ENCODE results near the gene ARL14. TPM values are rescaled to one million over a fixed set of nuclear protein-coding genes. Genes with fewer than 3 reads are reported as not detected.

The ARL14 gene
- total RNA-seq, 1 donor from 2014 or later = not detected

GRCh38 chr3:160660902-160661301, 16.1 kb upstream of the ARL14 start:
- Mint-ChIP-seq H3K36me3 (no peaks in the 10 kb centered on the region), H3K4me1 (peaks cover 26% of the 10 kb centered on the region), H3K9me3 (peaks cover 21% of the 10 kb centered on the region), H3K27ac (peak overlapping the region; percentile 96), H3K27me3 (ENCODE audit: insufficient read depth, low read depth) (peaks cover 12% of the 10 kb centered on the region), H3K4me3 (peak overlapping the region; percentile 33)
- Histone ChIP-seq H3K9ac (no peak overlapping the region), H3K27me3 (no peaks in the 10 kb centered on the region), H3F3A (ENCODE audit: low read depth) (peaks cover 9% of the 10 kb centered on the region), H3K9me3 (ENCODE audit: low read depth) (no peaks in the 10 kb centered on the region), H4K20me1 (ENCODE audit: low read depth) (no peaks in the 10 kb centered on the region), H3K27ac (peak overlapping the region; percentile 33), H3K4me3 (no peak overlapping the region), H3K4me2 (peak overlapping the region; percentile 53), H2AFZ (replicated peaks) (no peak overlapping the region), H3K79me2 (ENCODE audit: low read depth) (no peaks in the 10 kb centered on the region), H3K36me3 (no peaks in the 10 kb centered on the region), H3K4me1 (peaks cover 29% of the 10 kb centered on the region)
- no peak for TF ChIP-seq EZH2 (IDR thresholded peaks at IDR 0.05)
- DNase-seq (ENCODE audit: low spot score) = peak; percentile 21

- Histone ChIP-seq H3K27ac (no peak overlapping the region), H3K4me2 (peak overlapping the region; percentile 53), H3K9me3 (ENCODE audit: low read depth) (no peaks in the 10 kb centered on the region), H3F3A (ENCODE audit: low read depth) (peaks cover 9% of the 10 kb centered on the region), H3K79me2 (ENCODE audit: low read depth) (no peaks in the 10 kb centered on the region), H3K4me1 (peaks cover 35% of the 10 kb centered on the region), H3K36me3 (no peaks in the 10 kb centered on the region), H4K20me1 (ENCODE audit: low read depth) (no peaks in the 10 kb centered on the region), H3K4me3 (no peak overlapping the region), H3K27me3 (no peaks in the 10 kb centered on the region), H2AFZ (replicated peaks) (no peak overlapping the region), H3K9ac (no peak overlapping the region)
- H3K36me3 Mint-ChIP-seq = no peaks in the 10 kb centered on the region
- DNase-seq (ENCODE audit: low spot score) = peak; percentile 73
- TF ChIP-seq EZH2phosphoT487 (IDR thresholded peaks at IDR 0.05) = no peak
- TF ChIP-seq CTCF (IDR thresholded peaks at IDR 0.05) = no peak
- no peak for TF ChIP-seq EZH2 (IDR thresholded peaks at IDR 0.05)
- peaks cover 12% of the 10 kb centered on the region for H3K27me3 Mint-ChIP-seq (ENCODE audit: insufficient read depth, low read depth)
- H3K4me1 Mint-ChIP-seq = peaks cover 32% of the 10 kb centered on the region
- peaks cover 21% of the 10 kb centered on the region for H3K9me3 Mint-ChIP-seq
- peak overlapping the region; percentile 86 for H3K27ac Mint-ChIP-seq
- peak overlapping the region; percentile 52 for H3K4me3 Mint-ChIP-seq
Observed at GRCh38 chr3:160661660-160662059, 15.3 kb upstream of the ARL14 start.

- no peak overlapping the region for H2AFZ ChIP-seq (replicated peaks)
- H3K27me3 Mint-ChIP-seq (ENCODE audit: insufficient read depth, low read depth) = peaks cover 8% of the 10 kb centered on the region
- no peak overlapping the region for H3K4me3 Mint-ChIP-seq
- no peaks in the 10 kb centered on the region for H3K36me3 ChIP-seq
- no peak overlapping the region for H3K27ac ChIP-seq
- no peaks in the 10 kb centered on the region for H4K20me1 ChIP-seq (ENCODE audit: low read depth)
- no peaks in the 10 kb centered on the region for H3K36me3 Mint-ChIP-seq
- peaks cover 40% of the 10 kb centered on the region for H3K4me1 ChIP-seq
- peaks cover 4% of the 10 kb centered on the region for H3K9me3 Mint-ChIP-seq
- TF ChIP-seq EZH2 (IDR thresholded peaks at IDR 0.05) (no peak), CTCF (IDR thresholded peaks at IDR 0.05) (no peak), EZH2phosphoT487 (IDR thresholded peaks at IDR 0.05) (no peak)
- no peaks in the 10 kb centered on the region for H3K27me3 ChIP-seq
- no peak overlapping the region for H3K4me3 ChIP-seq
- peaks cover 40% of the 10 kb centered on the region for H3K4me1 Mint-ChIP-seq
- H3K79me2 ChIP-seq (ENCODE audit: low read depth) = no peaks in the 10 kb centered on the region
- H3K9me3 ChIP-seq (ENCODE audit: low read depth) = no peaks in the 10 kb centered on the region
- no peak overlapping the region for H3K27ac Mint-ChIP-seq
- H3K9ac ChIP-seq = no peak overlapping the region
- H3K4me2 ChIP-seq = no peak overlapping the region
- DNase-seq (ENCODE audit: low spot score) = no peak
- peaks cover 22% of the 10 kb centered on the region for H3F3A ChIP-seq (ENCODE audit: low read depth)
Observed at GRCh38 chr3:160665231-160665630, 11.7 kb upstream of the ARL14 start.

GRCh38 chr3:160665784-160666526, 11.0 kb upstream of the ARL14 start:
- H3K4me1 Mint-ChIP-seq = peaks cover 38% of the 10 kb centered on the region
- Histone ChIP-seq H4K20me1 (ENCODE audit: low read depth) (no peaks in the 10 kb centered on the region), H3K4me2 (peak overlapping the region; percentile 4), H3K9ac (no peak overlapping the region), H3K79me2 (ENCODE audit: low read depth) (no peaks in the 10 kb centered on the region), H3K4me1 (peaks cover 33% of the 10 kb centered on the region), H2AFZ (replicated peaks) (peak overlapping the region; percentile 6), H3K4me3 (no peak overlapping the region), H3K27me3 (no peaks in the 10 kb centered on the region), H3F3A (ENCODE audit: low read depth) (peaks cover 20% of the 10 kb centered on the region), H3K36me3 (no peaks in the 10 kb centered on the region), H3K9me3 (ENCODE audit: low read depth) (no peaks in the 10 kb centered on the region), H3K27ac (no peak overlapping the region)
- peak; percentile 36 for DNase-seq (ENCODE audit: low spot score)
- TF ChIP-seq EZH2 (IDR thresholded peaks at IDR 0.05) (no peak), EZH2phosphoT487 (IDR thresholded peaks at IDR 0.05) (no peak), CTCF (IDR thresholded peaks at IDR 0.05) (no peak)
- H3K9me3 Mint-ChIP-seq = peaks cover 4% of the 10 kb centered on the region
- H3K27me3 Mint-ChIP-seq (ENCODE audit: insufficient read depth, low read depth) = peaks cover 8% of the 10 kb centered on the region
- H3K27ac Mint-ChIP-seq = no peak overlapping the region
- no peak overlapping the region for H3K4me3 Mint-ChIP-seq
- no peaks in the 10 kb centered on the region for H3K36me3 Mint-ChIP-seq
